ENCODE data around the gene ZNF516.

Gene ZNF516

DNA sequence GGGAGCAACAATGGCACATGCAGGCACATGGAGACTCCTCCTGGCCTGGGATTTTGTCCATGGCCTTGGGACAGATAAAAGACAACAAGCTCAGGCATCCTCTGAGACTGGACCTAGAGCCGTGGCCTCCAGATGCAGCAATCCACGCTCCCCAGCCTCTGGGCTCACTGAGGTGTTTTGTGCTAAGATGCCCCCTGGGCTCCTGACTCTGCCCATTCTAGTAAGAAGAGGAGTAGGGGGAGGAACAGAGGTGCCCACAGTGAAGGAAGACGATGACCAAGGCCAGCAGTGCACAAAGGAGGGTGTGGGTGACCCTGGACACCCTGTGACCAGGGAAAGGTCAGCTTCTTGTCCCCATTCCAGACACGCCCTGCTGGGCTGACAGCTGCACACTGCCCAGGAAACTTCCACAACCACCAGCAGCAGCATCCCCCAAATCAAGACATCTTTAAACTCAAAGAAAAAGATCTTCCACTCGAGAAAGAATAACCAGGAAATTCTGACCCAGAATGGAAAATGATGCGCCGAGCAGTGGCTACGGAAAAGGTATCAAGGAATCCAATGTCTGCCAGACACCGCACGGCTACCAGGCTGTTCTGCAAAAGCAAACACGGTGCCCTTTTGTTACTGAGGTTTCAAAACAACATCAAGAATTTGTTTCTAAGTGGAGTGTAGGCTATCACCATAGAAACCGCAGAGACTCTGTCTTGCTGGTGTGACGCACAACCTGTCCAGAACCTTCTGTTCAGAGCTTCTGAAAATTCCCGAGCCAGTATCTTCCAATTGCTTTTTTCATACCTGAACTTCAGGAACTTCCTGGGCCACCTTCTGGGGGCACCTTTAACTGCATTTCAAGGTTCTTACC lies 65.5 kb downstream of the ZNF516 start:
- H3K4me3 ChIP-seq (ENCODE audit: low read depth, low read length), result no peak overlapping the region
- no peak for TF ChIP-seq CTCF (IDR thresholded peaks at IDR 0.05; ENCODE audit: borderline replicate concordance, insufficient read depth, low read depth, low read length)

DNA sequence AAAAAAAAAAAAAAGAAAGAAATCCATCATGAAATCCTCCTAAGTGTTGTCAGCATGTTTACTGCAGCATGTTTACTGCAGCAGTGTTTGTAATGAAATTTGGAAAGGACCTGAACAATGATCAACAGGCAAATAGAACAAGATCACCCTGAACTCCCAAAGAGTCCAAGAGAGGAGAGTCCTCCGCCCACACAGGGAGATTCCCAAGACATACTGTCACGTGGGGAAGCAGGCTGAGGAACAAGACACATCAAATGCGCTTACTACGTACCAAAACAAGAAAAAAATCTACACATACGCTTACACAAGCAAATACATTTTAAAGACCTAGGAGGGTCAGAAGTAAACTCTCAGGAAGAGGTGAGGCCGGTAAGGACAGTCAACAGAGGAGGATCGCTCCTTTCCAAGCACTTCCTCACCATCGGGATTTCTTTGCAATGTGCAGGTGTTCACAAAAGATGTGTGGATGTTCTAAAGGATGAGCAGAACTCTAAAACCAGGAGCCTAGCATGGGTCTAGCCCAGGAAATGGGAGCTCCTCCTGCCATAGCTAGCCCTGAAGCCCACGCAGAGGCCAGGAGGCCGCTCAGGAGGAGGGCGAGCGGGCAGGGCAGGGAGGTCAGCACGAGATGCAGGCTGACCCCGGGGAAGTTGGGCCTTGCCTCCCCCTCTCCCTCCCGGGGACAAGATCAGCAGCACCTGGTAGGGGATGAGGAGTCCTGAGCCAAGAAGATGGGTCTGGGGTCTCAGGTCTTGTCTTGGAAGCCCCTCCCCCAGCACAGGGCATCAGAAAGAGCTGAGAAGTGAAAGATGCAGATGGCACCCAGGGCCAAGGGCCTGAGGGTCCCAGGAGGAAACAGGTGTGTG lies 66.4 kb downstream of the ZNF516 start:
- no peak for TF ChIP-seq CTCF (IDR thresholded peaks at IDR 0.05; ENCODE audit: borderline replicate concordance, insufficient read depth, low read depth, low read length)
- H3K4me3 ChIP-seq (ENCODE audit: low read depth, low read length), result no peak overlapping the region

DNA sequence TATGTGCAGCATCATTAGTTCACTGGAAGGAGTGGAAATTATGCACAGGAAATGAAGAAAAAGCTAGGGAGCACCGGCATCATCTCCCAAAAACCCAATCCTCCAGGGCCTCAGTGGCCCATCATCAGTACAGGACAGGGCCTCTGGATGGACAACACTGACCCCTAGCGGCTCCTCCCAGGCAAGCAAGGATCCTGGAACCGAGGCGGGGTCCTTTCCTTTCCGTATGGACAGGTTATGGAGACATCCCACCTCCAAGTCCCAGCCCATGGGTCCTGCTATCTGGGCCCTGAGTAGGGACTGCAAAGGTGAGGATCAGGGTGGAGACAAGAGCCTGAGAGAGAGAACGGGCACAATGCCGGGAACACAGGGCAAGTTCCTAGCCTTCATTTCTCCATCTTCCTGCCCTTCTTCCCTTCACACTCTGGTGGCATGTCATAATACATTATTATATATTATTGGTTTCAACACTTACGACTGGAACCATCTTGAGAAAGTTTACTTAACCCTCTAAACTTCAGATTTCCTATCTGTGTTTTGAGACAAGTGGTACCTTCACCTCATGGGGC lies 68.2 kb downstream of the ZNF516 start:
- no peak overlapping the region for H3K4me3 ChIP-seq (ENCODE audit: low read depth, low read length)
- TF ChIP-seq CTCF (IDR thresholded peaks at IDR 0.05; ENCODE audit: borderline replicate concordance, insufficient read depth, low read depth, low read length), result peak; percentile 70

GRCh38 chr18:76425146-76426131 lies 69.6 kb downstream of the ZNF516 start:
- H3K4me3 ChIP-seq (ENCODE audit: low read depth, low read length), result no peak overlapping the region
- no peak for TF ChIP-seq CTCF (IDR thresholded peaks at IDR 0.05; ENCODE audit: borderline replicate concordance, insufficient read depth, low read depth, low read length)

GRCh38 chr18:76422838-76423237 lies 72.2 kb downstream of the ZNF516 start:
- no peak overlapping the region for H3K4me3 ChIP-seq (ENCODE audit: low read depth, low read length)
- no peak for TF ChIP-seq CTCF (IDR thresholded peaks at IDR 0.05; ENCODE audit: borderline replicate concordance, insufficient read depth, low read depth, low read length)

DNA sequence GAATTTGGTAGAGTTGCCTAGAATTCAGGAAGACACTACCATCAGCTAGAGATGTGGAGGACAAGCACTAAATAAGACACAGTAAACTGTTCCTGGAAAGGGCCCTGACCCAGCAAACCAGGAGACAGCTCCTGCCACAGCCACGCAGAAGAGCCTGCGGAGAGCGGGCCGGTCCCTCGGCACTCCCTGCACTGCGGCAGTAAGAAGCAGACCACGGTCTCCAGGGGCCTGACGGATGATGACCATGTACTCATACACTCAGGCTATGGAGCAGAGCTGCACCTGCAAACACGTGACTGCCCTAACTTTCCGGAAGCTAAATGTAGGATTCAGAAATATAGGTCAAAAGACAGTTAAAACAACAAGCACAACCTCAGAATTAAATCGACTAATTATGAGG lies 72.9 kb downstream of the ZNF516 start:
- no peak for TF ChIP-seq CTCF (IDR thresholded peaks at IDR 0.05; ENCODE audit: borderline replicate concordance, insufficient read depth, low read depth, low read length)
- no peak overlapping the region for H3K4me3 ChIP-seq (ENCODE audit: low read depth, low read length)

Measured in GM12875 (cell line).